DMS79 (cell line): ENCODE measurements around the gene SEMA3B.
"Not testable (repeated sequence)": the region's sequence is repeated elsewhere in the genome, so short reads cannot be mapped to it uniquely, and the experiment has no call there.

Experiments
- DNase-seq: peaks from one replicate; lab custom pipeline; 2025; lab: John Stamatoyannopoulos, UW

The SEMA3B gene

GRCh38 chr3:50237754-50238548 lies 31.0 kb upstream of the SEMA3B start:
- DNase-seq = peak; percentile 15

- DNase-seq = no peak
Measured at GRCh38 chr3:50238549-50239026, 30.4 kb upstream of the SEMA3B start.

GRCh38 chr3:50239649-50240048 lies 29.3 kb upstream of the SEMA3B start:
- no peak for DNase-seq

- no peak for DNase-seq
Measured at GRCh38 chr3:50241163-50241562, 27.8 kb upstream of the SEMA3B start.

- DNase-seq = no peak
Measured at GRCh38 chr3:50241713-50242380, 27.1 kb upstream of the SEMA3B start.

GRCh38 chr3:50242381-50242770 lies 26.6 kb upstream of the SEMA3B start:
- DNase-seq = no peak

- DNase-seq = no peak
Measured at GRCh38 chr3:50242851-50243542, 25.9 kb upstream of the SEMA3B start.

GRCh38 chr3:50243543-50243895 lies 25.4 kb upstream of the SEMA3B start:
- DNase-seq = no peak

- DNase-seq = not testable (repeated sequence)
Measured at GRCh38 chr3:50244813-50245212, 24.1 kb upstream of the SEMA3B start.

GRCh38 chr3:50245251-50245745 lies 23.6 kb upstream of the SEMA3B start:
- no peak for DNase-seq

- peak; percentile 56 for DNase-seq
Measured at GRCh38 chr3:50245831-50246516, 23.0 kb upstream of the SEMA3B start.

GRCh38 chr3:50246517-50246954 lies 22.4 kb upstream of the SEMA3B start:
- DNase-seq = no peak

- no peak for DNase-seq
Measured at GRCh38 chr3:50248387-50248786, 20.6 kb upstream of the SEMA3B start.

- no peak for DNase-seq
Measured at GRCh38 chr3:50249457-50249856, 19.5 kb upstream of the SEMA3B start.

GRCh38 chr3:50250514-50250913 lies 18.4 kb upstream of the SEMA3B start:
- no peak for DNase-seq

GRCh38 chr3:50251220-50251619 lies 17.7 kb upstream of the SEMA3B start:
- no peak for DNase-seq

- DNase-seq = no peak
Measured at GRCh38 chr3:50254577-50255250, 14.2 kb upstream of the SEMA3B start.

GRCh38 chr3:50255251-50255615 lies 13.7 kb upstream of the SEMA3B start:
- peak; percentile 33 for DNase-seq

GRCh38 chr3:50256978-50257890 lies 11.7 kb upstream of the SEMA3B start:
- no peak for DNase-seq

- no peak for DNase-seq
Measured at GRCh38 chr3:50258029-50258680, 10.8 kb upstream of the SEMA3B start.
